ENCODE results near the gene NABP2. TPM values are rescaled to one million over a fixed set of nuclear protein-coding genes. Genes with fewer than 3 reads are reported as not detected.

The NABP2 gene
- total and polyA plus RNA-seq, 10 of the 15 experiments (the other 5 are each of a cell fraction or from before 2014, with no cell fraction given), result 20.7 to 97.9 (median 60.9) TPM

DNA sequence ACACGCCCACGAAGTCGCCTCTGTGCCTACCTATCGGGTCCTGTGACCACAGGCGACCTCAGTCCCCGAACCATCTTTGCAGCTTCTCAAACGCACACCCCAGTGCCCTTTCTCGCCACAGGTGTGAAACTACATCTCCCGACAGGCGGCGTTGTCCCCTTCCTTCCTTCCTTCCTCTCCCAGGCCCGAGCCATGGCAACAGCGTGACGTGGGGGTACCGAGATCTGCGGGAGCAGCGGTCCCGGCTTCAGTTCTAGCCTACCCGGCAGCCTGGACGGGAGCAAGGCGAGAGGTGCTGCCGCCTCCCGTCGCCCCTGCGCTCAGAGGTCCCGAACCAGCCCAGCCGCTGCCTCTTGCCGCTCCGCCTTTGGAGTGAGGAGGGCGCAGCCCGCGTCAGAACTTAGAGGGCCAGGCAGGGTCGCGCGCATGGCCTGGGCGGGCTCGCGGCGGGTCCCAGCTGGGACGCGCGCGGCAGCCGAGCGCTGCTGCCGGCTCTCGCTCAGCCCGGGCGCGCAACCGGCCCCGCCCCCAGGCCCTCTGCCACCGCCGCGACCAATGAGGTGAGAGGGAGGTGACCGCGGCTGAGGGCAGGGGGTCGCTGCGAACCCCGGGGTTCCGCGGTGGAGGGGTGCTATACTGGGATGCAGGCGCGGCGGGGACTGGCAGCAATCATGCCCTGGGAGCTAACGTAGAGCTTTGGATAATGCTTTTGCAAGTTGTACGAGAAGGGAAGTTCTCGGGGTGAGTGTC is 42.7 kb downstream of the NABP2 start, which contains the start of gene COQ10A (continued):
- TF ChIP-seq, protein P1, sequence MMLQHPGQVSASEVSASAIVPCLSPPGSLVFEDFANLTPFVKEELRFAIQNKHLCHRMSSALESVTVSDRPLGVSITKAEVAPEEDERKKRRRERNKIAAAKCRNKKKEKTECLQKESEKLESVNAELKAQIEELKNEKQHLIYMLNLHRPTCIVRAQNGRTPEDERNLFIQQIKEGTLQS (IDR thresholded peaks at IDR 0.05; ENCODE audit: borderline replicate concordance, extremely low read depth, low read depth, low read length), result no peak
- TF ChIP-seq PAX5 (IDR thresholded peaks at IDR 0.05; ENCODE audit: borderline replicate concordance, low read depth, low read length) (no peak), DPF2 (IDR thresholded peaks at IDR 0.05) (peak; percentile 73), ZSCAN29 (IDR thresholded peaks at IDR 0.05) (no peak), CREB1 (IDR thresholded peaks at IDR 0.05; ENCODE audit: low read depth) (peak; percentile 82), RBBP5 (conservative IDR thresholded peaks at IDR 0.05) (no peak), POLR2AphosphoS5 (IDR thresholded peaks at IDR 0.05; ENCODE audit: low read length) (peak; percentile 85), FOXK2 (IDR thresholded peaks at IDR 0.05) (no peak), JUND (IDR thresholded peaks at IDR 0.05; ENCODE audit: low read depth, low read length) (no peak), CEBPB (IDR thresholded peaks at IDR 0.05; ENCODE audit: borderline replicate concordance in 1 of 2, low read depth in 2 of 2, low read length in 2 of 2) (no peak), HDAC6 (IDR thresholded peaks at IDR 0.05; ENCODE audit: unreplicated experiment) (no peak), RAD21 (IDR thresholded peaks at IDR 0.05; ENCODE audit: insufficient read depth, low read depth, low read length) (peak; percentile 24; the same call in 1 of the 2 replicates), MYC (IDR thresholded peaks at IDR 0.05; ENCODE audit: insufficient read depth, insufficient read length, insufficient replicate concordance, low read length, severe bottlenecking) (no peak), EZH2 (IDR thresholded peaks at IDR 0.05; ENCODE audit: borderline replicate concordance, control insufficient read depth, low read depth, low read length) (no peak), RAD51 (IDR thresholded peaks at IDR 0.05) (no peak)
- TF ChIP-seq, protein P2, sequence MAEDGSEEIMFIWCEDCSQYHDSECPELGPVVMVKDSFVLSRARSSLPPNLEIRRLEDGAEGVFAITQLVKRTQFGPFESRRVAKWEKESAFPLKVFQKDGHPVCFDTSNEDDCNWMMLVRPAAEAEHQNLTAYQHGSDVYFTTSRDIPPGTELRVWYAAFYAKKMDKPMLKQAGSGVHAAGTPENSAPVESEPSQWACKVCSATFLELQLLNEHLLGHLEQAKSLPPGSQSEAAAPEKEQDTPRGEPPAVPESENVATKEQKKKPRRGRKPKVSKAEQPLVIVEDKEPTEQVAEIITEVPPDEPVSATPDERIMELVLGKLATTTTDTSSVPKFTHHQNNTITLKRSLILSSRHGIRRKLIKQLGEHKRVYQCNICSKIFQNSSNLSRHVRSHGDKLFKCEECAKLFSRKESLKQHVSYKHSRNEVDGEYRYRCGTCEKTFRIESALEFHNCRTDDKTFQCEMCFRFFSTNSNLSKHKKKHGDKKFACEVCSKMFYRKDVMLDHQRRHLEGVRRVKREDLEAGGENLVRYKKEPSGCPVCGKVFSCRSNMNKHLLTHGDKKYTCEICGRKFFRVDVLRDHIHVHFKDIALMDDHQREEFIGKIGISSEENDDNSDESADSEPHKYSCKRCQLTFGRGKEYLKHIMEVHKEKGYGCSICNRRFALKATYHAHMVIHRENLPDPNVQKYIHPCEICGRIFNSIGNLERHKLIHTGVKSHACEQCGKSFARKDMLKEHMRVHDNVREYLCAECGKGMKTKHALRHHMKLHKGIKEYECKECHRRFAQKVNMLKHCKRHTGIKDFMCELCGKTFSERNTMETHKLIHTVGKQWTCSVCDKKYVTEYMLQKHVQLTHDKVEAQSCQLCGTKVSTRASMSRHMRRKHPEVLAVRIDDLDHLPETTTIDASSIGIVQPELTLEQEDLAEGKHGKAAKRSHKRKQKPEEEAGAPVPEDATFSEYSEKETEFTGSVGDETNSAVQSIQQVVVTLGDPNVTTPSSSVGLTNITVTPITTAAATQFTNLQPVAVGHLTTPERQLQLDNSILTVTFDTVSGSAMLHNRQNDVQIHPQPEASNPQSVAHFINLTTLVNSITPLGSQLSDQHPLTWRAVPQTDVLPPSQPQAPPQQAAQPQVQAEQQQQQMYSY (CRISPR knock-in tag; IDR thresholded peaks at IDR 0.05), result no peak
- TF ChIP-seq, protein P3, sequence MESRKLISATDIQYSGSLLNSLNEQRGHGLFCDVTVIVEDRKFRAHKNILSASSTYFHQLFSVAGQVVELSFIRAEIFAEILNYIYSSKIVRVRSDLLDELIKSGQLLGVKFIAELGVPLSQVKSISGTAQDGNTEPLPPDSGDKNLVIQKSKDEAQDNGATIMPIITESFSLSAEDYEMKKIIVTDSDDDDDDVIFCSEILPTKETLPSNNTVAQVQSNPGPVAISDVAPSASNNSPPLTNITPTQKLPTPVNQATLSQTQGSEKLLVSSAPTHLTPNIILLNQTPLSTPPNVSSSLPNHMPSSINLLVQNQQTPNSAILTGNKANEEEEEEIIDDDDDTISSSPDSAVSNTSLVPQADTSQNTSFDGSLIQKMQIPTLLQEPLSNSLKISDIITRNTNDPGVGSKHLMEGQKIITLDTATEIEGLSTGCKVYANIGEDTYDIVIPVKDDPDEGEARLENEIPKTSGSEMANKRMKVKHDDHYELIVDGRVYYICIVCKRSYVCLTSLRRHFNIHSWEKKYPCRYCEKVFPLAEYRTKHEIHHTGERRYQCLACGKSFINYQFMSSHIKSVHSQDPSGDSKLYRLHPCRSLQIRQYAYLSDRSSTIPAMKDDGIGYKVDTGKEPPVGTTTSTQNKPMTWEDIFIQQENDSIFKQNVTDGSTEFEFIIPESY (IDR thresholded peaks at IDR 0.05), result no peak
- TF ChIP-seq, protein P4, sequence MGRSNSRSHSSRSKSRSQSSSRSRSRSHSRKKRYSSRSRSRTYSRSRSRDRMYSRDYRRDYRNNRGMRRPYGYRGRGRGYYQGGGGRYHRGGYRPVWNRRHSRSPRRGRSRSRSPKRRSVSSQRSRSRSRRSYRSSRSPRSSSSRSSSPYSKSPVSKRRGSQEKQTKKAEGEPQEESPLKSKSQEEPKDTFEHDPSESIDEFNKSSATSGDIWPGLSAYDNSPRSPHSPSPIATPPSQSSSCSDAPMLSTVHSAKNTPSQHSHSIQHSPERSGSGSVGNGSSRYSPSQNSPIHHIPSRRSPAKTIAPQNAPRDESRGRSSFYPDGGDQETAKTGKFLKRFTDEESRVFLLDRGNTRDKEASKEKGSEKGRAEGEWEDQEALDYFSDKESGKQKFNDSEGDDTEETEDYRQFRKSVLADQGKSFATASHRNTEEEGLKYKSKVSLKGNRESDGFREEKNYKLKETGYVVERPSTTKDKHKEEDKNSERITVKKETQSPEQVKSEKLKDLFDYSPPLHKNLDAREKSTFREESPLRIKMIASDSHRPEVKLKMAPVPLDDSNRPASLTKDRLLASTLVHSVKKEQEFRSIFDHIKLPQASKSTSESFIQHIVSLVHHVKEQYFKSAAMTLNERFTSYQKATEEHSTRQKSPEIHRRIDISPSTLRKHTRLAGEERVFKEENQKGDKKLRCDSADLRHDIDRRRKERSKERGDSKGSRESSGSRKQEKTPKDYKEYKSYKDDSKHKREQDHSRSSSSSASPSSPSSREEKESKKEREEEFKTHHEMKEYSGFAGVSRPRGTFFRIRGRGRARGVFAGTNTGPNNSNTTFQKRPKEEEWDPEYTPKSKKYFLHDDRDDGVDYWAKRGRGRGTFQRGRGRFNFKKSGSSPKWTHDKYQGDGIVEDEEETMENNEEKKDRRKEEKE (IDR thresholded peaks at IDR 0.05), result no peak
- TF ChIP-seq, protein P5, sequence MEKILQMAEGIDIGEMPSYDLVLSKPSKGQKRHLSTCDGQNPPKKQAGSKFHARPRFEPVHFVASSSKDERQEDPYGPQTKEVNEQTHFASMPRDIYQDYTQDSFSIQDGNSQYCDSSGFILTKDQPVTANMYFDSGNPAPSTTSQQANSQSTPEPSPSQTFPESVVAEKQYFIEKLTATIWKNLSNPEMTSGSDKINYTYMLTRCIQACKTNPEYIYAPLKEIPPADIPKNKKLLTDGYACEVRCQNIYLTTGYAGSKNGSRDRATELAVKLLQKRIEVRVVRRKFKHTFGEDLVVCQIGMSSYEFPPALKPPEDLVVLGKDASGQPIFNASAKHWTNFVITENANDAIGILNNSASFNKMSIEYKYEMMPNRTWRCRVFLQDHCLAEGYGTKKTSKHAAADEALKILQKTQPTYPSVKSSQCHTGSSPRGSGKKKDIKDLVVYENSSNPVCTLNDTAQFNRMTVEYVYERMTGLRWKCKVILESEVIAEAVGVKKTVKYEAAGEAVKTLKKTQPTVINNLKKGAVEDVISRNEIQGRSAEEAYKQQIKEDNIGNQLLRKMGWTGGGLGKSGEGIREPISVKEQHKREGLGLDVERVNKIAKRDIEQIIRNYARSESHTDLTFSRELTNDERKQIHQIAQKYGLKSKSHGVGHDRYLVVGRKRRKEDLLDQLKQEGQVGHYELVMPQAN (conservative IDR thresholded peaks at IDR 0.05), result peak; percentile 94

All from GM12878 (cell line).